ENCODE results near the gene CHCHD1.
"Not testable (repeated sequence)": the region's sequence is repeated elsewhere in the genome, so short reads cannot be mapped to it uniquely, and the experiment has no call there.

CHCHD1 gene

DNA sequence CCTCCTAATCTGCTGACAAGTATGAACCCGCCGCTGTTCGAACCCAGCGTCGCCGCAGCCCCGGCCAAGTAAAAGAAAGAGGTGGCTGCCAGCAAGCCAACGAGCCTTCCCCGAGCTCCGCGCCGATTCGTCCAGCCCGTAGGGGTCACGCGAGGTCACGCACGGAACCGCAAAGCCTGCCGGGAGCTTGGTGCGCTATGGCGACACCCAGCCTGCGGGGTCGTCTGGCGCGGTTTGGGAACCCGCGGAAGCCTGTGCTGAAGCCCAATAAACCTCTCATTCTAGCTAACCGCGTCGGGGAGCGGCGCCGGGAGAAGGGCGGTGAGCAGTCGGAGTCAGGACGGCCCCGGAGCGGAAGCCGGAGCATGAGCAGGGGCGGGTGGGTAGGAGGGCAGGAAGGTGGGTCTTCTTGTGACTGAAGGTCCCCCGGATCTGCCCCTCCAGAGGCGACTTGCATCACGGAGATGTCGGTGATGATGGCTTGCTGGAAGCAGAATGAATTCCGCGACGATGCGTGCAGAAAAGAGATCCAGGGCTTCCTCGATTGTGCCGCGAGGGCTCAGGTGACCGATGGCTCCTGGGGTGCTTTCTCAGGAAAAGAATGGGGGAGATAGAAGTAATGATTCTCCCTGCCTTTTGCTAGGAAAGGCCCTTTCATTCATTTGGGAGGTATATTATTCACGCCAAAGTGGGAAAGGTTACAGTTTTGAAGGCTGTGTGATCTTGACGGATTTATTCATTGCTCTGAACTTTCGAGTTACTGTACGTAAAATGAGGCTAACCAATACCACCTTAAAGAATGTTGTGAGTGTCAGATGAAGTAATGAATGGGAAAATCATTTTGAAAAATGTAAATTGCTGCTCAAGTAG lies at the start of gene CHCHD1:
CHCHD1 (plus strand) TSS at position 170 of the 870 bp plus-strand sequence; CDS start at position 198, 28 bp downstream.
- DNase-seq, result peak; percentile 18

DNA sequence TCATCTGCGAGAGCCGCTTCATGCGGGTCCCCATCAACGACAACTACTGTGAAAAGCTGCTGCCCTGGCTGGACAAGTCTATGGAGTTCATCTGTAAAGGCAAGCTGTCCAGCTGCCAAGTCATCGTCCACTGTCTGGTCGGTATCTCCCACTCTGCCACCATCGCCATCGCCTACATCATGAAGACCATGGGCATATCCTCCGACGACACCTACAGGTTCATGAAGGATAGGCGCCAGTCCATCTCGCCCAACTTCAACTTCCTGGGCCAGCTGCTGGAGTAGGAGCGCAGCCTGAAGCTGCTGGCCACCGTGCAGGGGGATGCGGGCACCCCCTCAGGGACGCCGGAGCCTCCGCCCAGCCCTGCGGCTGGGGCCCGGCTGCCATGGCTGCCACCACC lies 49.4 kb upstream of the CHCHD1 start:
- DNase-seq, result no peak

DNA sequence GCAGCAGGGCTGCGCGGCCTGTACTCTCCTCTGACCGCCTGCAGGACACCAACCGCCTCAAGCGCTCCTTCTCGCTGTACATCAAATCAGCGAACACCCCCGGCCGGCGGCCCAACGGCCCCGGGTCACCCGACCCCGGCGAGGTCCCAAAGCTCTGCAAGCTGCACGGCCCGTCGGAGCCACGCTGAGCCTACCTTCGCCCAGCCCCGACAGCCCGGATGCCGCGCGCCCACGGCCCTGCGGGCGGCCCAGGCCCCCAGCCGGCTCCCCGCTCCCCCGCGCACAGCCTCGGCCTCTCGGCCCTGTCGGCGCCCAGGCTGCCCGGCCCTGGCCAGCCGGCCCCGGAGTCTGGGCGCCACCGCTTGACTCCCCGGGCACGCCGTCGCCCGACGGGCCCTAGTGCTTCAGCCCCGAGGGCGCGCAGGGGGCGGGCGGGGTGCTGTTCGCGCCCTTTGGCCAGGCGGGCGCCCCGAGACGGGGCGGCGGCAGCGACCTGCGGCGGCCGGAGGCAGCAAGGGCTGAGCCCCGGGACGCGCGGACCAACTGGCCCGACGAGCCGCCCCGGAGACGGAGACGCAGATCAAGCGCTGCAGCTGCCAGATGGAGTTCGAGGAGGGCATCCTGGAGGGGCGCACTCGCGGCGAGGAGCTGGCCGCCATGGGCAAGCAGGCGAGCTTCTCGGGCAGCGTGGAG lies 48.8 kb upstream of the CHCHD1 start:
- DNase-seq, result no peak

DNA sequence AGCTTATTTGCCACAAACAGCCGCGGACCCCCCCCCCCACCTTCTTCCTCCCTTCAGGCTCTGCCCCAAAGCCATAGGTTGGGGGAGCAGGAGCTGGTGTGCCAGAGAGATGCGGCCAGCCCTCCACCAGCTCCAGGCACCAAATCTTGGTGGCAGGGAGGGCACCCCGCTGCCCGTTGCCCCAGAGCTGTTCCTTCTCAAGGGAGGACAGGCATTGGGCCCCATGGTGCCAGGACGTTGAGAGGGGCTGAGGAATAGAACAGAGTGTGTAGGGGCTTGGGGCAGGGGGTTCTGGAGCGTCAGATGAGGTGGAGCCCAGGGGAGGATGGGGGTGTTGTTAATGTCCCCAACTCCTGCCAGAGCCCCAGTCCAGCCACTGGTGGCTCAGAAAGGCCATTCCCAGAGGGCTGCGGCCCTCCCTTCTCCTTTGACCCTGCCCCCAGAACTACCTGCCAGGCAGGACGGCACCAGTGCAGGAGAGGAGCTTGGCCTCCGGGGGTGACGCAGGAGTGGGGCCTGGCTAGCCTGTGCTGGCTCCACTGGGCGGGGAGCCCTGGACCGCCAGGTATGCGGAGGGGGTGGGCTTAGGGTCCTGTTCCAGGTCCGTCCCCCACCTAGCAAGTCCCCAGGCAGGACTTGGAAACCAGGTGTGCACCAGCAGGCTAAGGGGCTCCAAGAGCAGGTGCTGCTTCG lies 47.7 kb upstream of the CHCHD1 start:
- no peak for DNase-seq

DNA sequence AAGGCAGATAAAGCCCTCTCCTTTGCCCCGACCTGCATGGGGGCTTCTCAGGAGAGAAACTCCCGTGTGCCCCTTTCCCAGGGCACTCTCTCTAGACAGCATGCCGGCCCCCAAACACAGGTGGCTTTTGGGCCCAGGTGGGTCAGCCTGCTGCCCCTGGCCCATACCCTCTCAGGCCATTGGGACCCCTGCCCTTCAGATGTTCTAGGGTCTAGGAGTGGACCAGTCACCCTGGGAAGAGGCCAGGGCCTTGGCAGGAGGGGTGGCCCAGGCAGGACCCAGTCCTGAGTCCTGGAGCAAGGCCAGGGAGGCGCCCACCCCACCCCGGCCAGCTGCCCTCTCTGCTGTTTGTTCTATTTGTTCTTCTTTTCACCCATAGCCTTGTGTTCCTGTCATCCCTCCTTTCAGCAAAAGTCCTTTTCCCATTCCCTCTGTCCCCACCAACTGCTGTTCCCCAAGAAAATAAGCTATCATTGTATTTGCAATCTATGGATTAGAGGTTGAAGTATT lies 47.0 kb upstream of the CHCHD1 start:
- DNase-seq, result no peak

DNA sequence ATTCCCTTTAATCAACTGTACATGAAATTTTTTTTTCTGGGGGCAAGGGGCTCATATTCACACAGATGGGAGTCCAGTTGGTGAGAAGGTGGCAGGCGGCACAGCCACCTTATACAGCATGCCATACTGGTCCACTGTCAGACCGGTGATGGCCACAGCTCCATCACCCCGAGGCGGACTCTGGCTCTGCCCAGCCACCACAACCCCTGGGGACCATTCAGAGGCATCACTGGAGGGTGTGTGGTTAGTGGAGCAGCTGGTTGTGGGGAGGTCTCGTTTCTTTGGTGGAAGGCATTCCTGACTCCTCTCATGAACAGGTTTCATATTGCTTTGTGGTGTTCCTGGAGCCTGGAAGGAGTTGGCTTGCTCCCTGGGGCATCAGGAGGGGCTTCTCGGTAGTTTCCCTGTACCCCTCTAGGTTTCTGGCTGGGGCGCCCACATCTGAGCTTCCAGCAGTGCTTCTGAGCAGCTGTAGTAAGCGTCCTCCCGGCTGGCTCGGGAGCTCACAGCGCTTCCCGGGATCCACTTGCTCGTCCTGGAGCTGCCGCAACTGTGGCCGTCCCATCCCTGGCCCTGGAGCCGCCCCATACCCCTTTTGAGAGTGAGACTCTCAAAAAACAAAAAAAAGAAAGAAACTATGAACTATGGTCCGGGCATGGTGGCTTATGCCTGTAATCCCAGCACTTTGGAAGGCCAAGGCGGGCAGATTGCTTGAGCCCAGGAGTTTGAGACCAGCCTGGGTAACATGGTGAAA lies 41.2 kb upstream of the CHCHD1 start:
- not testable (repeated sequence) for DNase-seq

DNA sequence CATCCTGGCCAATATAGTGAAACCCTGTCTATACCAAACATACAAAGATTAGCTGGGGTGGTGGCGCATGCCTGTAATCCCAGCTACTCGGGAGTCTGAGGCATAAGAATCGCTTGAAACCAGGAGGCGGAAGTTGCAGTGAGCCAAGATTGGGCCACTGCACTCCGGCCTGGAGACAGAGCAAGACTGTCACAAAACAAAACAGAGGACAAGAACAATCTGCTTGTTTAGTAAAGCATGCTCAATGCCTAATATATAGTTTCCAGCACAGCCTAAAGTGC lies 39.5 kb upstream of the CHCHD1 start:
- no peak for DNase-seq

DNA sequence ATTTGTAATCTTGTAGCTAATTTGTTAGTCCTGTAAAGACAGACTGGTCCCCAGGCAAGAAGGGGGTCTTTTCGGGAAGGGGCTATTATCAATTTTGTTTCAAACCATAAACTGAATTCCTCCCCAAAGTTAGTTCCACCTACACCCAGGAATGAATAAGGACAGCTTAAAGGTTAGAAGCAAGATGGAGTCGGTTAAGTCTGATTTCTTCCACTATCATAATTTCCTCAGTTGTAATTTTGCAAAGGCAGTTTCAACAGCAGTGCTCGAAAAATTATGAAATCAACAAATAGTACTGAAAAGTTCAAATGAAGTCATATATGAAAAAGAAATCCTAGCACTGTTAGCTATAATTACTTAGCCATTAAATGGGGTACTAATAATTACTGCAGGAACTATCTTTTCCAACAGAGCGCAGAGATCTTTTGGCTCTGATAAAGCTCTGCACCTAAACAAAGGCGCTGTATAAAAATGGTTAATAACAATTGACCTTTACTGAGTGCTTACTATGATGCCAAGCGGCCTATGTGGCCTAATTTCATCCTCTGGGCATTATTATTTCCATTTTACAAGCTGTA lies 38.4 kb upstream of the CHCHD1 start:
- no peak for DNase-seq

DNA sequence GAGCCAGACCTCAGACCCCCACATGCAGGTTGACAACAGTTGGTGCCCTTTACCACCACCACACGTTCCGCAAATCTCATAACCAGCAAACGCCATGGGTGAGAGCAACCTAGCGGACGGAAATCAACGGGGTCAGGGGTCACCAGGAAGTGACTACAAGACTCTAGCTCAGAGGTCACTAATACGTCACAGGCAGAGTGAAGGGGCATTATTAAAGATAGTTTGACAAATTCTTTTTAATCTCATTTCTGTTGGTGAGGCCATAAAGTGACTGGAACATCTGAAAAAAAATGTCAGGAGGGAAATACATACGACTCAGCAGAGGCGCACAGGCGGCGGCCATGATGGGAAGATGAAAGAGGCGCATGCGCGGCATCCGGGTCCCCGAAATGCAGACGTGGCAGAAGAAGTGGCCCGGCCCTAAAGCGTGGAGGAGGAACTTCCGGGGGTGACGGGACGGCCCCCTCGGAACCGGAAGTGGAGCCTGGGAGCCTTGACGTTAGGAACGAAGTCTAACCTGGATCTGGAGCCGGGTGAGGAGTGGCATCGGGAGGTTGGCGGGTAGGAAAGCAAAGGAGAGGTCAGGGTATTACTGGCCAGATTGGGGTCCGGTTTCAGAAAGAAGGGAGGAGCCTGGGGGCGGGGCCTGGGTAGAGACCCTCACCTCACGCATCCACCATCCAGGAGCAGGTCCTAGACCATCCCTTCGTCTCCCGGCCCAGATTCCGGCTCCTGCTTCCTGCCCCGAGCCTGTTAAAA lies 37.8 kb upstream of the CHCHD1 start, which contains the start of gene SEC24C:
SEC24C (plus strand) TSS at position 468 of the 759 bp plus-strand sequence. CDS start 2,461 bp downstream, outside the sequence.
- peak; percentile 78 for DNase-seq

DNA sequence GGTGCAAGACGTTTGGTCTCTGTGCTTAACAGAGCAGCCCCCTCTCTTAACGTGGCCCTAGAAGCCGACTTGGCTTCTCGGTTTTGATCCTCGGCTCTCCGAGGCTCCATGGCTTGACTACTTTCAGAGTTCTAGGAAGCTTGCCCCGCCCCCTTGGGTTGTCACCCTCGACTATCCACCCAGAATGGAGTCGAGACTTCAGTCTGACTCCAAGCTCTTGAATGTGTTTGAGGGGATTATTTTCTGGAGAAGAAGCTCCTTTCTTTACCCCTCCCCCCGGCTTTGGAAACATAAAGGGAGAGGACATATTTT lies 37.2 kb upstream of the CHCHD1 start:
- DNase-seq, result no peak

DNA sequence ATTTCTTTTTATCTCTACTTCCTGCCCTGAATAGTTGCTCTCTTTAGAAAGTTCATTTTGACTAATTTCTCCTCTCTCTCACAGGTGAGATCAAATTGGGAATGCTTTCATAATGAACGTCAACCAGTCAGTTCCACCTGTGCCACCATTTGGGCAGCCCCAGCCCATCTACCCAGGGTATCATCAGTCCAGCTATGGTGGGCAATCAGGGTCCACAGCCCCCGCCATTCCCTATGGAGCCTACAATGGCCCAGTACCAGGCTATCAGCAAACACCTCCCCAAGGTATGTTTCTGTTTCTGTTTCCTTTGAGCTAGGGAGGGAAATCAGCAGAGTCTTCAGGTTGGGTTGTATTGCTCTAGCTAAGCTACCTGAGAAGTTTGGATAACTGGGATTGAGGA lies 35.1 kb upstream of the CHCHD1 start:
- DNase-seq, result no peak

DNA sequence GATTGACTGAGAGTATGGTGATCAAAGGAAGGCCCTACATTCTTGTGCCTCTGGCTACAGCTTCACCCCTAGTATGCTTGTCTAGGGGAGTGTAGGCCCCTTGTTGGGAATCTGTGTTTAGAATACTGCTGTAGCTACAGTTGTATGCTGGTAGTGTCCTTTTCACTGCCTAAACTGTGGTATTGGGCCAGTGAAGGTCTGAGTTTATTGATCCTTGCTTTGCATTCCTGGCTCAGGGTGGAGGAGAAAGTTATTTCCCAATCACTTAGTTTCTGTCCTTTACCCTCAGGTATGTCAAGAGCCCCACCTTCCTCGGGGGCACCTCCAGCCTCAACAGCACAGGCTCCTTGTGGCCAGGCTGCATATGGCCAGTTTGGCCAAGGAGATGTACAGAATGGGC lies 31.0 kb upstream of the CHCHD1 start:
- DNase-seq, result no peak

DNA sequence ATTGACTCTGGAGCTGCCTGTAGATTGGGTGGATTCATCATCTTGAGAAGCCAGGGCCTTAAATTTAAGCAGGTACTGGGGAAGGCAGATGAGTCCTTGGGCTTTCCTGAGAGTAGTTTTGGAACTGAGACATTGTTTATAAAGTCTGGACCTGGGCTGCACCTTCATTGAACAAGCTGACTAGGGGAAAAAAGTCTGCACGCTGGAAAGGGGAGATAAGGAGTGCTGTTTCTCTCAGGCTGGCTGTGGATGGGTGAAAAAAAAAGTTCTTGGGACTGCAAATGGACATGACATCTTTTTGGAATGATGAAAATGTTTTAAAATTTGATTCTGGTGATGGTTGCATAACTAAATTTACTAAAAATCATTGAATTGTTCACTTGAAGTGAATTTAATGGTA lies 25.7 kb upstream of the CHCHD1 start:
- no peak for DNase-seq

DNA sequence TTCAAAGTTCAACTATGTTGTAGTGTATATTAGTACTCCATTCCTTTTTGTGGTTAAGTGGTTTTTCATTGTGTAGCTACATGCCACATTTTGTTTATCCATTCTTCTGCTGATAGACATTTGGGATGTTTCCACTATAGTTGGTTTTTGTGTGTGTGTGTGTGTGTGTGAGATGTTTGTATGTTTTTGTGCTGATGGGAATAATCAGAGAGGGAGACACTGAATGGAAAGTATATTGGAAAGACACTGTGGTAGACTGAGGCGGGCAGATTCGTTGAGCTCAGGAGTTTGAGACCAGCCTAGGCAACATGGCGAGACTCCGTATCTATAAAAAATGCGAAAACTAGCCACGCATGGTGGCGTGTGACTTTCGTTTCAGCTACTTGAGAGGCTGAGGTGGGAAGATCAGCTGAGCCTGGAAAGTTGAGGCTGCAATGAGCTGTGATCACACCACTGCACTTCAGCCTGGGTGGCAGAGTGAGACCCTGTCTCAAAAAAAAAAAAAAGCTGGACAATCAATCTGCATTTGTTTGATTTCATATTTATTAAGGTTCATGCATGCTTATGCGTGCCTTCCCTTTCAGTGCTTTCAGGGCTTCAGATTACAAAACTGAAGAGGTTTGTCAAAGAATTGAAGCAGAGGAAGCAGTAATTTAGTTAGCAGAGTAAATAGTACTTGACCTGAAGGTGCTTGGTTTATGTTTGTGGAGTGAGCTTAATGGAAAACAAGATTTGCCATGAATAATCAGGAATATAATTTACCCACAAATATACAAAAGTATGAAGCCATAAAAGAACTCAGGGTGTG lies 22.9 kb upstream of the CHCHD1 start:
- peak; percentile 16 for DNase-seq

DNA sequence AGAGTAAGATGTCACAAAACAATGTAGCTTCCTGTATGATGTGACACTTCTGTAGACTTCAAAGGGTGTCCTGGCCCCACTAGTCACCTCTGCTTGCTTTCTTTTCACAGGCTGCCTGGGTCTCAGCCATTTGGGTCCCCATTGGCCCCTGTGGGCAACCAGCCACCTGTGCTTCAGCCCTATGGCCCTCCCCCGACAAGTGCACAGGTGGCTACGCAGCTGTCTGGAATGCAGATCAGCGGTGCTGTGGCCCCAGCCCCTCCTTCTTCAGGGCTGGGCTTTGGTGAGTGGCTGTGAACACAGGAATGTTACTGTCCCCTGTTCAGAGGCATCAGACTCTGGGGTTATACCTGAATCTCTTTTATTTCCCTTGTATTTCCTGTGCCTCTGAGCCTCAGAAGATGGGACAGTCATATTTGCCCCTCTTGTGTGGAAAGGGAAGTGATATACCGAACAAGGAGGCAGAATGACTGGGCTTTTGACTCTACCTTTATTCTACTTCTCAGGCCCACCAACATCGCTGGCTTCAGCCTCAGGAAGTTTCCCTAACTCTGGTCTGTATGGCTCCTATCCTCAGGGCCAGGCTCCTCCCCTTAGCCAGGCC lies 22.2 kb upstream of the CHCHD1 start:
- no peak for DNase-seq

DNA sequence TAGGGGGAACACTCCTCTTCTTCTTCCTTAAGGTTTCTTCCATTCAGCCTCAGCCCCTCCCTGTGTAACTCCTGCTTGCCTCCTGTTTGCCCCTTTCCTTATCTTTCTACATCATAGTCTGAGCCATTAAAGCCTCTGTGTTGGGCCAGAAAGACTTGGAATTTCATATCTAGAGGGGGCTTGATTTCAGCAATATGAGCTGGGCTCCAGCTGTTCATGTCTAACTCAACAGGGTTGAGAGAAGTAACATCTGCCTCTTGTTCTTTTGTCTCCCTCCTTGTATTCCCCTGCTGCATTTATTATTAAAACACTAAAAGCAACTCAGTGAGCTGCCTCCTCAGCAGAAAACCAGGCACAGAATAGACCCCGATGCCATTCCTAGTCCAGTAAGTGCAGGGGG lies 20.1 kb upstream of the CHCHD1 start:
- no peak for DNase-seq

DNA sequence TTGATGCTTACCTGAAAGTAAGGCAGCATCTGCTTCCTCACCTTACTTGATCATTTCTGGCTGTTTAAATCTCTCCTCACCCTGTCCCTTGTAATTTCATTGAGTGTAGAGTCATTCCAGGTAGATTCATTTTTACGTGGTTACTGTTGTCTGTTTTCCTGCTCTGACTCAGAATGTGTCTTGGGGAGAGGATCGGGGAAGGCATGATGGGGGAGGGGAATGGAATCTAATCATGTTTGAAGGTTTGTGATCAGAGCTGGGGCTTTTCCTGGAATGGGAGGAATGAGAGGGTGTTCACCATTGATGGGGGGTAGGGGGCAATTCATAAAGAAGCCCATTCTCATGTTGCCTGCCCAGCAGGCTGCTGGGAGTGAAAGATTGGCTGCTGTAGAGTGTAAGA lies 18.9 kb upstream of the CHCHD1 start:
- no peak for DNase-seq

DNA sequence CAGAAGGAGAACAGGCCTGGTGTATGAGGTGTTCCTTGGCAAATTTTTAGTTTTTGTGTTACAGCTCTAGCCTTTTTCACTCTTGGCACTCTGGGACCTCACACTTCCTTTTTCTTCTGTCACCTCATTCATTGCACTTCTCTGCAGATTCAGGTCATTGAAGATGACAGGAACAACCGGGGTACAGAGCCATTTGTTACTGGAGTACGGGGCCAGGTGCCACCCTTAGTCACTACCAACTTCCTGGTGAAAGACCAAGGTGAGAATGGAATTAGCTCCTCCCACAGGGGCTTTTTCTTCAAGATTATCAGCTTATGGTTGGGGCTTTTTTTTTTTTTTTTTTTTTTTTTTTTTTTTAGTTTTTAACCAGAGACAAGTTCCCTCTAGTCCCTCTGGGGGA lies 18.5 kb upstream of the CHCHD1 start:
- DNase-seq, result no peak

DNA sequence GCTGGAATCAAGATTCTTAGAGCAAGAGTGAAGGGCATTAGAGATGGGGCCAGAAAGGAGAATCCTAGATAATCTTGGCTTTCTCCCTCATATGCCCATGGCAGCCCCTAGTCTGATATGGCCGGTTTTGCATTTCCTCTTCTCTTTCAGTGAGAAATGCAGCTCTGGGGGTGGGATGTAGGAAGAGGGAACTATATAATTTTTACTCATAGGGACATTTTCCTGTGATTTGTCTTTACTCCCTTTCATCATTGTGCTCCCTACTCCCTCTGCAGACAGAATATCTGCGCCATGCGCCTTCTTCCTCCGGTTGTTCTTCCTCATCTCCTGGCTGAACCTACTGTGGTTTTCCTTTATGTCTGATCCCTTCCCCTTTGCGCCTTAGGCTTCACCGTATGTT lies 16.8 kb upstream of the CHCHD1 start:
- DNase-seq, result no peak

DNA sequence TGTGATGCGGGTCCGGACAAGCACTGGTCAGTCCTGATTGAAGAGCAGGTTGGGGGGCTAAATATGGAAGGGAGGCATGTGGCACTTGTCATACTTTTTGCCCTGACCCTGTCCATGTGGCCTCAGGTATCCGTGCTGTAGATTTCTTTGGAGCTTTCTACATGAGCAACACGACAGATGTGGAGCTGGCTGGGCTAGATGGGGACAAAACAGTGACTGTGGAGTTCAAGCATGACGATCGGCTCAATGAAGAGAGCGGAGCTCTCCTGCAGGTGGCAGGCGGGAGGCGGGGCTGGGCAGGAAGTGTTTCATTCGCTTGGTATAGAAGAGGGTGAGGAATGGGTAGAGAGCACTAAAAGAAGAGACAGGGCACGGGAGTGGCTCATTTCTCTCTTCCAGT lies 13.0 kb upstream of the CHCHD1 start:
- DNase-seq, result no peak

DNA sequence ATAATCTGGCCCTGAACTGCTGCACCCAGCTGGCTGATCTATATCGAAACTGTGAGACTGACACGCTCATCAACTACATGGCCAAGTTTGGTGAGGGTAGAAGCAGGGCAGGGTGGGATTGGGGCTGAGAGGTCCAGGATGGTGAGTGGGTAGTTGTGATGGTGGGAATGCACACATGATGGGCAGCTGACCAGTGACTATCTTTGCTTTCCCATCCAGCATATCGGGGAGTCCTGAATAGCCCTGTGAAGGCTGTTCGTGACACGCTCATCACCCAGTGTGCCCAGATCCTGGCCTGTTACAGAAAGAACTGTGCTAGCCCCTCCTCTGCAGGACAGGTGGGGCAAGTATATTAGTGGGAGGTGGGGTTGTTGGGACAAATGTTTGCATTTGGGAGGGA lies 12.5 kb upstream of the CHCHD1 start:
- no peak for DNase-seq
